Hepatocyte (in vitro differentiated cells): ENCODE measurements around the gene VEGFB. TPM values are rescaled to one million over a fixed set of nuclear protein-coding genes. Genes with fewer than 3 reads are reported as not detected.

Source experiments
- DNase-seq: peaks from one replicate; pipeline ENCODE4 v3.0.0-alpha.2; 2016; ENCODE audit warnings: low spot score
- H2AFZ ChIP-seq: fragments of 200-600 bp; sonication (generic); 2 replicates; pipeline ENCODE4 v1.6.0; 2016; ENCODE audit warnings: antibody characterized with exemption, mild to moderate bottlenecking
- H3K27ac ChIP-seq: fragments of 200-600 bp; sonication (generic); 2 replicates; pipeline ENCODE4 v1.5.1; 2016; ENCODE audit warnings: mild to moderate bottlenecking
- H3K27me3 ChIP-seq: fragments of 200-600 bp; sonication (generic); 2 replicates; pipeline ENCODE4 v1.6.1; 2016
- H3K36me3 ChIP-seq: fragments of 200-600 bp; sonication (generic); replicated peaks from 2 replicates; pipeline ENCODE4 v1.5.1; 2016; ENCODE audit warnings: low read depth; ENCODE audit not compliant: insufficient read depth
- H3K4me1 ChIP-seq: fragments of 200-600 bp; sonication (generic); 2 replicates; pipeline ENCODE4 v1.5.1; 2016; ENCODE audit warnings: mild to moderate bottlenecking, moderate library complexity; ENCODE audit not compliant: insufficient read depth
- H3K4me2 ChIP-seq: fragments of 200-600 bp; sonication (generic); 2 replicates; pipeline ENCODE4 v1.6.0; 2016
- H3K4me3 ChIP-seq: fragments of 200-600 bp; sonication (generic); 2 replicates; pipeline ENCODE4 v1.5.1; 2016; ENCODE audit warnings: mild to moderate bottlenecking
- H3K79me2 ChIP-seq: fragments of 200-600 bp; sonication (generic); 2 replicates; pipeline ENCODE4 v1.6.0; 2017; ENCODE audit warnings: mild to moderate bottlenecking
- H3K9me2 ChIP-seq: fragments of 200-600 bp; sonication (generic); replicated peaks from 2 replicates; pipeline ENCODE4 v1.6.0; 2017; ENCODE audit warnings: mild to moderate bottlenecking; ENCODE audit not compliant: insufficient read depth
- H3K9me3 ChIP-seq: fragments of 200-600 bp; sonication (generic); 2 replicates; pipeline ENCODE4 v1.5.1; 2016; ENCODE audit warnings: low read depth, mild to moderate bottlenecking
- H4K20me1 ChIP-seq: fragments of 200-600 bp; sonication (generic); 2 replicates; pipeline ENCODE4 v1.6.0; 2016; ENCODE audit warnings: mild to moderate bottlenecking; ENCODE audit not compliant: insufficient read depth, poor library complexity, severe bottlenecking
- EZH2 ChIP-seq: fragments of 200-600 bp; sonication (generic); IDR thresholded peaks from 2 replicates; pipeline ENCODE4 v1.6.1; 2016; ENCODE audit warnings: antibody characterized with exemption, mild to moderate bottlenecking, borderline replicate concordance
- EZH2phosphoT487 ChIP-seq: fragments of 200-600 bp; sonication (generic); IDR thresholded peaks from one replicate; pipeline ENCODE4 v1.6.1; 2018; ENCODE audit warnings: antibody characterized with exemption, mild to moderate bottlenecking, low read depth, moderate library complexity; ENCODE audit not compliant: unreplicated experiment, severe bottlenecking
- WGBS: methylation state at CpG from one replicate; pipeline ENCODE4 v1.1.6; 2016; ENCODE audit warnings: low lambda C conversion rate; ENCODE audit errors: missing lambda C conversion rate; 5-methylcytosine and 5-hydroxymethylcytosine counted together
- polyA plus RNA-seq: library from polyadenylated mRNA; unstranded; fragments of >200 nt; fragmentation: Nextera tagmentation; extraction: Ambion mirVana; gene quantifications from 2 replicates; pipeline ENCODE4 v1.2.1, GENCODE V29; 2016
- total RNA-seq: library from RNA; depleted of rRNA; stranded (reverse); fragments of >200 nt; gene quantifications from 2 replicates; pipeline ENCODE4 v1.2.3, GENCODE V29; 2014
- TF ChIP-seq, protein P1 (sequence below): fragments of 200-600 bp; sonication (generic); IDR thresholded peaks from 2 replicates; pipeline ENCODE4 v1.5.1; 2016; ENCODE audit warnings: antibody characterized with exemption, mild to moderate bottlenecking; ENCODE audit not compliant: poor library complexity

The VEGFB gene
- total and polyA plus RNA-seq, 2 experiments from 2014 or later = 29.1 to 116 TPM

DNA sequence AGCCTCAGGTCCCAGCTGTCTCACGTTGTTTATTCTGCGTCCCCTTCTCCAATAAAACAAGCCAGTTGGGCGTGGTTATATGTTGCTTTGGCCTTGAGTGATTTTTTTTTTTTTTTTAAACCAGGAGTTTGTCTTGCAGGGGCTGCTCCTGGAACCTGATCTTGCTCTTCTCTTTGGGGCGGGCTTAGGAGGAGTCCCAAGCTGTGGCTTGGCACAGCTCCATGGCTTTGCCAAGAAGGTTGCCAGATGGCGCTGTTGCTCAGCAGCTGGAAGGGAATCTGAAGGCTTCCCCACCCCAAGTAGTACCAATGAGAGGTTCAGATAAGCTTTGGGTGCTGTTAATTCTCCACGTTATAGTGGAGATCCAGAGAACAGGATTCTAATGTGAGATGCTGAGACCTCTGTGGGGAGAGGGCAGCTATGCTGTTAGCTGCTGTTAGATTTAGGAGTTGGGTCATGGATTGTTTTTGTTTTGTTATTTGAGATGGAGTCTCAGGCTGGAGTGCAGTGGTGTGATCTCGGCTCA, 29.9 kb upstream of the VEGFB start:
- H3K27me3 ChIP-seq = no peaks in the 10 kb centered on the region
- no peak overlapping the region for H3K4me2 ChIP-seq
- H3K4me3 ChIP-seq = no peak overlapping the region
- H3K9me2 ChIP-seq = no peaks in the 10 kb centered on the region
- H3K79me2 ChIP-seq = no peaks in the 10 kb centered on the region
- no peak overlapping the region for H2AFZ ChIP-seq
- no peaks in the 10 kb centered on the region for H4K20me1 ChIP-seq
- no peaks in the 10 kb centered on the region for H3K9me3 ChIP-seq
- H3K4me1 ChIP-seq = no peaks in the 10 kb centered on the region
- TF ChIP-seq EZH2phosphoT487 = no peak
- TF ChIP-seq, protein P1, sequence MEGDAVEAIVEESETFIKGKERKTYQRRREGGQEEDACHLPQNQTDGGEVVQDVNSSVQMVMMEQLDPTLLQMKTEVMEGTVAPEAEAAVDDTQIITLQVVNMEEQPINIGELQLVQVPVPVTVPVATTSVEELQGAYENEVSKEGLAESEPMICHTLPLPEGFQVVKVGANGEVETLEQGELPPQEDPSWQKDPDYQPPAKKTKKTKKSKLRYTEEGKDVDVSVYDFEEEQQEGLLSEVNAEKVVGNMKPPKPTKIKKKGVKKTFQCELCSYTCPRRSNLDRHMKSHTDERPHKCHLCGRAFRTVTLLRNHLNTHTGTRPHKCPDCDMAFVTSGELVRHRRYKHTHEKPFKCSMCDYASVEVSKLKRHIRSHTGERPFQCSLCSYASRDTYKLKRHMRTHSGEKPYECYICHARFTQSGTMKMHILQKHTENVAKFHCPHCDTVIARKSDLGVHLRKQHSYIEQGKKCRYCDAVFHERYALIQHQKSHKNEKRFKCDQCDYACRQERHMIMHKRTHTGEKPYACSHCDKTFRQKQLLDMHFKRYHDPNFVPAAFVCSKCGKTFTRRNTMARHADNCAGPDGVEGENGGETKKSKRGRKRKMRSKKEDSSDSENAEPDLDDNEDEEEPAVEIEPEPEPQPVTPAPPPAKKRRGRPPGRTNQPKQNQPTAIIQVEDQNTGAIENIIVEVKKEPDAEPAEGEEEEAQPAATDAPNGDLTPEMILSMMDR = peak; percentile 66
- TF ChIP-seq EZH2 = no peak
- H3K36me3 ChIP-seq = no peaks in the 10 kb centered on the region
- 62% methylated on average over 7 of the region's 7 CpGs for WGBS
- DNase-seq = peak; percentile 90
- peak overlapping the region; percentile 12 for H3K27ac ChIP-seq

- no peak for DNase-seq
- no peak within 1 kb of the TSS for H3K27ac ChIP-seq
- H3K36me3 ChIP-seq = no peaks in the 10 kb centered on the region
- no peak within 1 kb of the TSS for H3K4me2 ChIP-seq
- H3K9me2 ChIP-seq = no peaks in the 10 kb centered on the region
- H3K4me1 ChIP-seq = no peaks in the 10 kb centered on the region
- WGBS = 90% methylated on average over 24 of the region's 27 CpGs
- TF ChIP-seq, protein P1 = no peak
- TF ChIP-seq EZH2 (no peak), EZH2phosphoT487 (no peak)
- no peak within 1 kb of the TSS for H2AFZ ChIP-seq
- no peak within 1 kb of the TSS for H3K4me3 ChIP-seq
- H3K9me3 ChIP-seq = no peaks in the 10 kb centered on the region
- H3K79me2 ChIP-seq = no peaks in the 10 kb centered on the region
- no peaks in the 10 kb centered on the region for H4K20me1 ChIP-seq
- H3K27me3 ChIP-seq = no peaks in the 10 kb centered on the region
Observed at GRCh38 chr11:64206457-64207255, 27.7 kb upstream of the VEGFB start, which contains the start of gene FERMT3. TSS of gene FERMT3 (plus strand) at chr11:64206721. CDS start at chr11:64207365, 644 bp downstream.

DNA sequence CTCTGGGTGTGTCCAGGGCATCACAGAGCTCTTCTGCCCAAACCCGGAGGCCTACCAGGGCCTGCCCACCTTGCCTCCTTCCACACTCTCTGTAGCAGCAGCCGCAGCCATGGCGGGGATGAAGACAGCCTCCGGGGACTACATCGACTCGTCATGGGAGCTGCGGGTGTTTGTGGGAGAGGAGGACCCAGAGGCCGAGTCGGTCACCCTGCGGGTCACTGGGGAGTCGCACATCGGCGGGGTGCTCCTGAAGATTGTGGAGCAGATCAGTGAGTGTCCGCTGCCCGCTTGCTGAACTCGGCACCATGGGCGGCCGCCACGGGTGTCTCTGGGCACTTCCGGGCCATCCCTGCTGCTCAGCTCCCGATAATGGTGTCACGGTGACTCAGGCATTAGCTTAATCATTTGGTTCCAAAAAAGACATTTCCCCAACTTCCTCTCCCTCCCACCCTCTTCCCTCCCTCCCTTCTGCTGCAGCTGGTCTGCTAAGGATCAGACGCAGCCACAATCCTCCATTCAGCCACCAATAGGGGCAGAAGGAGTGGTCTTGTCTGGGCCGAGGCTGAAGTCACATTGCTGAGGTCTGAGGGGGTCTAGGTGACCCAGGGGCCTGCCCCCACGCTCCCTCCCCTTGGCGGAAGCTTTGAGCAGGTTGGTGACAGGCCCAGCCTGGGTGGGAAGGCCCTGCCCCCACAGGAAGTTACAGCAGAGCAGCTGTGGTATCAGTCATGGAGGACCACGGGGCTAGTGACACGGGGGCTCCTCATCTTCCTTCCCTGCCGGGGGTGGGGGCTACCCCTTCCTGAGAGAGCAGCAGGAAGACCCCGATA, 26.9 kb upstream of the VEGFB start:
- H3K4me2 ChIP-seq = no peak overlapping the region
- no peak for TF ChIP-seq EZH2phosphoT487
- TF ChIP-seq EZH2 = no peak
- TF ChIP-seq, protein P1 = no peak
- 85% methylated on average over 22 of the region's 30 CpGs for WGBS

More for the DNA sequence above, 26.9 kb upstream of the VEGFB start:
- Histone ChIP-seq H3K4me1 (no peaks in the 10 kb centered on the region), H3K9me3 (no peaks in the 10 kb centered on the region), H3K27me3 (no peaks in the 10 kb centered on the region), H4K20me1 (no peaks in the 10 kb centered on the region), H3K27ac (no peak overlapping the region), H3K4me3 (no peak overlapping the region), H3K36me3 (no peaks in the 10 kb centered on the region), H2AFZ (no peak overlapping the region), H3K79me2 (no peaks in the 10 kb centered on the region), H3K9me2 (no peaks in the 10 kb centered on the region)
- no peak for DNase-seq
